HepG2 (cell line): ENCODE data around the gene CHST6. TPM values are rescaled to one million over a fixed set of nuclear protein-coding genes. Genes with fewer than 3 reads are reported as not detected.

Experiments used
- ATAC-seq: fragments of 200-7000 bp; cut with Tn5 transposase; 3 replicates; pipeline ENCODE4 v1.9.1; 2020; ENCODE audit warnings: mild to moderate bottlenecking, moderate library complexity
- BruUV-seq: library from RNA; stranded (reverse); fragments of 400-500 nt; replicated peaks from 2 replicates; lab custom pipeline; 2021; lab: Mats Ljungman, UMichigan
- CTCF ChIA-PET: fragments of 300-600 bp; formaldehyde crosslinking; extraction: SDS; loops from one replicate; lab custom pipeline; 2021; ENCODE audit warnings: low total read pairs, inconsistent platforms, low intra/inter-chr PET ratio; lab: Yijun Ruan, JAX
- POLR2A ChIA-PET: fragments of 350-600 bp; sonication (Branson Sonifier 250); formaldehyde crosslinking; loops from one replicate; lab custom pipeline; 2020; ENCODE audit warnings: antibody characterized with exemption, inconsistent platforms; lab: Yijun Ruan, JAX
- DNase-seq: peaks from one replicate; pipeline ENCODE4 v3.0.0-alpha.2; 2015; ENCODE audit warnings: low spot score
- FAIRE-seq: peaks from 3 replicates; lab custom pipeline; 2011; peaks lifted over from hg19 to GRCh38; lab: Jason Lieb, UNC
- H2AFZ ChIP-seq: one replicate; pipeline ENCODE4 v1.6.1; 2011; ENCODE audit warnings: low read length, inconsistent platforms
- H3K27ac ChIP-seq: fragments of 300-600 bp; 3 replicates; pipeline ENCODE4 v1.8.0; 2011; ENCODE audit warnings: mixed run types, mild to moderate bottlenecking, mixed read lengths, low read length, inconsistent platforms; ENCODE audit not compliant: insufficient read depth; ENCODE audit errors: extremely low read length
- H3K27me3 ChIP-seq, 2 experiments: fragments of 200-600 bp in 1 of 2; 2 replicates in 1 of 2; 3 replicates in 1 of 2; pipeline versions ENCODE4 v1.6.0 to v1.8.0; 2011; ENCODE audit warnings: low read length in 2 of 2, mild to moderate bottlenecking in 2 of 2, moderate library complexity in 2 of 2, inconsistent platforms in 1 of 2; ENCODE audit not compliant: insufficient read depth in 2 of 2, control insufficient read depth in 1 of 2
- H3K36me3 ChIP-seq, 2 experiments: fragments of 200-600 bp in 1 of 2; replicated peaks in 1 of 2; 2 replicates in 1 of 2; 3 replicates in 1 of 2; pipeline versions ENCODE4 v1.5.1 to v1.8.0; 2011; ENCODE audit warnings: low read length in 2 of 2, inconsistent platforms in 1 of 2; ENCODE audit not compliant: insufficient read depth in 2 of 2, control insufficient read depth in 1 of 2
- H3K4me1 ChIP-seq: 2 replicates; pipeline ENCODE4 v1.5.1; 2012; ENCODE audit warnings: low read length, inconsistent platforms; ENCODE audit not compliant: insufficient read depth
- H3K4me2 ChIP-seq: 2 replicates; pipeline ENCODE4 v1.6.0; 2011; ENCODE audit warnings: low read depth, low read length, inconsistent platforms
- H3K4me3 ChIP-seq, 3 experiments: fragments of 200-600 bp in 1 of 3; sonication (generic), shearing (Covaris generic) in 1 of 3; replicated peaks in 1 of 3; 2 replicates each; pipeline ENCODE4 v1.5.1; 2011 to 2016; ENCODE audit warnings: low read length in 3 of 3, inconsistent platforms in 2 of 3, low read depth in 2 of 3, mild to moderate bottlenecking in 2 of 3, control low read depth in 1 of 3, mixed read lengths in 1 of 3; ENCODE audit not compliant: insufficient read depth in 1 of 3
- H3K79me2 ChIP-seq: one replicate; pipeline ENCODE4 v1.6.1; 2011; ENCODE audit warnings: low read length, inconsistent platforms; ENCODE audit not compliant: insufficient read depth
- H3K9ac ChIP-seq: 2 replicates; pipeline ENCODE4 v1.6.0; 2011; ENCODE audit warnings: mild to moderate bottlenecking, low read depth, low read length, inconsistent platforms; ENCODE audit not compliant: insufficient read depth
- H3K9me3 ChIP-seq: 2 replicates; pipeline ENCODE4 v1.5.1; 2012; ENCODE audit warnings: mild to moderate bottlenecking, low read length
- H4K20me1 ChIP-seq: 2 replicates; pipeline ENCODE4 v1.6.0; 2011; ENCODE audit warnings: inconsistent platforms, mild to moderate bottlenecking, low read length, moderate library complexity; ENCODE audit not compliant: insufficient read depth
- CHD4 ChIP-seq: fragments of 200-600 bp; sonication (generic); IDR thresholded peaks from 2 replicates; pipeline ENCODE4 v1.7.0; 2017; ENCODE audit warnings: mild to moderate bottlenecking, low read length, borderline replicate concordance
- NCOA1 ChIP-seq: sonication (generic); formaldehyde crosslinking; IDR thresholded peaks from 2 replicates; pipeline ENCODE4 v1.9.0; 2021; ENCODE audit warnings: missing genetic modification reagents
- NFYC ChIP-seq: IDR thresholded peaks from 2 replicates; pipeline ENCODE4 v1.6.1; 2016; ENCODE audit warnings: missing genetic modification reagents, missing compliant biosample characterization
- PCBP1 ChIP-seq: fragments of 200-400 bp; formaldehyde crosslinking; IDR thresholded peaks from 2 replicates; pipeline ENCODE4 v1.6.1; 2017; ENCODE audit warnings: mild to moderate bottlenecking, low read depth, low read length, borderline replicate concordance
- SALL2 ChIP-seq: sonication (generic); formaldehyde crosslinking; IDR thresholded peaks from 2 replicates; pipeline ENCODE4 v1.8.1; 2023; ENCODE audit warnings: mild to moderate bottlenecking, missing genetic modification reagents, inconsistent platforms
- SAP130 ChIP-seq: IDR thresholded peaks from 2 replicates; pipeline ENCODE4 v1.6.1; 2016; ENCODE audit warnings: low read depth
- TBX2 ChIP-seq: sonication (generic); formaldehyde crosslinking; IDR thresholded peaks from 2 replicates; pipeline ENCODE4 v1.5.0; 2020; ENCODE audit warnings: missing genetic modification reagents, mild to moderate bottlenecking, borderline replicate concordance
- ZNF282 ChIP-seq: fragments of 450-650 bp; IDR thresholded peaks from 2 replicates; pipeline ENCODE4 v1.6.1; 2018; ENCODE audit not compliant: partially characterized antibody
- ZNF333 ChIP-seq: sonication (generic); formaldehyde crosslinking; IDR thresholded peaks from 2 replicates; pipeline ENCODE4 v1.4.0; 2020; ENCODE audit warnings: mild to moderate bottlenecking, missing genetic modification reagents, borderline replicate concordance
- ZSCAN25 ChIP-seq: sonication (generic); formaldehyde crosslinking; IDR thresholded peaks from 2 replicates; pipeline ENCODE4 v1.8.0; 2022; ENCODE audit warnings: mild to moderate bottlenecking, missing genetic modification reagents
- WGBS: methylation state at CpG from one replicate; pipeline ENCODE4 v1.1.6; 2017; ENCODE audit warnings: low lambda C conversion rate; 5-methylcytosine and 5-hydroxymethylcytosine counted together
- in situ Hi-C: cut with HindIII; loops from 2 replicates; pipeline ENCODE4 v1.10.0; 2017; ENCODE audit warnings: low pct_unique_long_range_greater_than_20kb; ENCODE audit not compliant: extremely low pct_ligation_motif_present
- intact Hi-C: fragments of 100-400 bp; cut with micrococcal nuclease; formaldehyde crosslinking; loops from one replicate; pipeline ENCODE4 v1.10.0; 2022; ENCODE audit not compliant: unreplicated experiment
- polyA plus RNA-seq, 8 experiments: library from polyadenylated mRNA; depleted of rRNA in 3 of 8; stranded (reverse) in 7 of 8; unstranded in 1 of 8; fragments of >200 nt; fragmentation: Illumina TruSeq in 4 of 8; extraction: Trizol in 4 of 8; gene quantifications; 2 replicates each; pipeline versions ENCODE4 v1.2.1 to v1.2.3, GENCODE V29; 2011 to 2016; ENCODE audit warnings: low read depth in 4 of 8, missing spikeins in 1 of 8, mixed read lengths in 1 of 8; ENCODE audit not compliant: insufficient read depth in 1 of 8
- total RNA-seq, 5 experiments: library from RNA; depleted of rRNA; stranded (reverse); fragments of >200 nt; fragmentation: Illumina TruSeq; extraction: Trizol; gene quantifications; 2 replicates each; pipeline ENCODE4 v1.2.3, GENCODE V29; 2016; ENCODE audit warnings: low read depth in 1 of 5
- TF ChIP-seq, protein P1 (sequence below): sonication (generic); formaldehyde crosslinking; IDR thresholded peaks from 2 replicates; pipeline ENCODE4 v1.8.1; 2023; ENCODE audit warnings: missing genetic modification reagents, mild to moderate bottlenecking, borderline replicate concordance
- TF ChIP-seq, protein P2 (sequence below): sonication (generic); formaldehyde crosslinking; IDR thresholded peaks from 2 replicates; pipeline ENCODE4 v1.8.1; 2023; ENCODE audit warnings: missing genetic modification reagents, inconsistent platforms, borderline replicate concordance
- TF ChIP-seq, protein P3 (sequence below): IDR thresholded peaks from 2 replicates; pipeline ENCODE4 v1.6.1; 2016; ENCODE audit warnings: low read depth

The CHST6 gene
- total and polyA plus RNA-seq, 2 of the 13 experiments (the other 11 are each of a cell fraction or from before 2014, with no cell fraction given) = 0.18 to 0.91 TPM

DNA sequence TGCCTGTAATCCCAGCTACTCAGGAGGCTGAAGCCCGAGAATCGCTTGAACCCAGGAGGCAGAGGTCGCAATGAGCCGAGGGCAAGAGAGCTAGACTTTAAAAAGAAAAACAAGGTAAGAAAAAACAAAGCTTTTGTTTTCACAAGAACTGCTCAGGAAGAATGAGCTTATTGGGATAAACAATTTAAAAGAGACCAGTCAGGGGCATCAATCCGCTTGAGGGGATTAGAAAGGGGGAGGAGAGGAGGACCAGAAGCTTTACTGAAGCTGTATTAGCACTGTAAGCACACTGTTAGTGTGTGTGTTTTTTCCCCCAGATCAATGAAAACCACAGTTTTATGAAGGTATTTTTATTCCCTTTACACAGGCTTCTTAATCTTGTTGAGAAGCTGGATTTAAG is 39.6 kb downstream of the CHST6 start:
- Histone ChIP-seq H3K9ac (no peak overlapping the region), H3K27me3 (no peaks in the 10 kb centered on the region), H3K4me1 (peaks cover 38% of the 10 kb centered on the region), H3K36me3 (peaks cover 10 to 11% of the 10 kb centered on the region in 2 experiments; a peak in 4 of 5 replicates), H3K4me3 (no peak overlapping the region), H3K4me2 (no peak overlapping the region), H4K20me1 (peaks cover 17% of the 10 kb centered on the region; the same call in 1 of the 2 replicates), H2AFZ (no peak overlapping the region), H3K27ac (no peak overlapping the region), H3K79me2 (peaks cover 76% of the 10 kb centered on the region), H3K9me3 (no peaks in the 10 kb centered on the region)
- DNase-seq (no peak), ATAC-seq (no peak), FAIRE-seq (no peak)
- ChIA-PET CTCF (no interaction called here), POLR2A (interaction anchor here (1.6 kb wide), 1 partner anchor 22 kb away, joined by 6 read pairs; the partner anchor contains the start of gene CFDP1)
- intact Hi-C loops (no loop called here), in situ Hi-C loops (no loop called here)
- no TSS peak for BruUV-seq
- WGBS = 97% methylated on average over 5 of the region's 5 CpGs
- no peak for TF ChIP-seq NCOA1 (CRISPR knock-in tag)
- TF ChIP-seq PCBP1 = no peak
- TF ChIP-seq, protein P1, sequence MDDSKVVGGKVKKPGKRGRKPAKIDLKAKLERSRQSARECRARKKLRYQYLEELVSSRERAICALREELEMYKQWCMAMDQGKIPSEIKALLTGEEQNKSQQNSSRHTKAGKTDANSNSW (CRISPR knock-in tag) = no peak
- TF ChIP-seq ZSCAN25 (CRISPR knock-in tag) = no peak
- no peak for TF ChIP-seq CHD4
- TF ChIP-seq, protein P2, sequence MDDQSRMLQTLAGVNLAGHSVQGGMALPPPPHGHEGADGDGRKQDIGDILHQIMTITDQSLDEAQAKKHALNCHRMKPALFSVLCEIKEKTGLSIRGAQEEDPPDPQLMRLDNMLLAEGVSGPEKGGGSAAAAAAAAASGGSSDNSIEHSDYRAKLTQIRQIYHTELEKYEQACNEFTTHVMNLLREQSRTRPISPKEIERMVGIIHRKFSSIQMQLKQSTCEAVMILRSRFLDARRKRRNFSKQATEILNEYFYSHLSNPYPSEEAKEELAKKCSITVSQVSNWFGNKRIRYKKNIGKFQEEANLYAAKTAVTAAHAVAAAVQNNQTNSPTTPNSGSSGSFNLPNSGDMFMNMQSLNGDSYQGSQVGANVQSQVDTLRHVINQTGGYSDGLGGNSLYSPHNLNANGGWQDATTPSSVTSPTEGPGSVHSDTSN (CRISPR knock-in tag) = no peak
- TF ChIP-seq SAP130 (CRISPR knock-in tag) = no peak
- TF ChIP-seq, protein P3, sequence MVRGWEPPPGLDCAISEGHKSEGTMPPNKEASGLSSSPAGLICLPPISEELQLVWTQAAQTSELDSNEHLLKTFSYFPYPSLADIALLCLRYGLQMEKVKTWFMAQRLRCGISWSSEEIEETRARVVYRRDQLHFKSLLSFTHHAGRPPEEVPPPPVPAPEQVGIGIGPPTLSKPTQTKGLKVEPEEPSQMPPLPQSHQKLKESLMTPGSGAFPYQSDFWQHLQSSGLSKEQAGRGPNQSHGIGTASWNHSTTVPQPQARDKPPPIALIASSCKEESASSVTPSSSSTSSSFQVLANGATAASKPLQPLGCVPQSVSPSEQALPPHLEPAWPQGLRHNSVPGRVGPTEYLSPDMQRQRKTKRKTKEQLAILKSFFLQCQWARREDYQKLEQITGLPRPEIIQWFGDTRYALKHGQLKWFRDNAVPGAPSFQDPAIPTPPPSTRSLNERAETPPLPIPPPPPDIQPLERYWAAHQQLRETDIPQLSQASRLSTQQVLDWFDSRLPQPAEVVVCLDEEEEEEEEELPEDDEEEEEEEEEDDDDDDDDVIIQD = no peak
- TF ChIP-seq TBX2 (CRISPR knock-in tag) = no peak
- no peak for TF ChIP-seq ZNF282
- no peak for TF ChIP-seq SALL2 (CRISPR knock-in tag)
- no peak for TF ChIP-seq ZNF333 (CRISPR knock-in tag)
- no peak for TF ChIP-seq NFYC (CRISPR knock-in tag)
